Activated CD8-positive, alpha-beta T cell treated with anti-CD3 and anti-CD28 coated beads for 36 hours (primary cell): ENCODE results near the gene GPALPP1. TPM values are rescaled to one million over a fixed set of nuclear protein-coding genes. Genes with fewer than 3 reads are reported as not detected.

Source experiments
- ATAC-seq: fragments of 200-7000 bp; cut with Tn5 transposase; one replicate; pipeline ENCODE4 v1.10.0; 2021; ENCODE audit warnings: mild to moderate bottlenecking, moderate library complexity
- CTCF ChIA-PET: fragments of 350-600 bp; sonication (Branson Sonifier 250); formaldehyde crosslinking; loops from one replicate; lab custom pipeline; 2021; ENCODE audit warnings: antibody characterized with exemption; lab: Charles Lee
- POLR2A ChIA-PET: fragments of 350-600 bp; sonication (Branson Sonifier 250); formaldehyde crosslinking; loops from one replicate; lab custom pipeline; 2021; ENCODE audit warnings: antibody characterized with exemption; lab: Charles Lee
- DNase-seq: peaks from one replicate; pipeline ENCODE4 v3.0.0-alpha.2; 2020
- H3K27ac Mint-ChIP-seq: one replicate; pipeline ENCODE4 v1.8.0; 2021; ENCODE audit warnings: mild to moderate bottlenecking, mixed read lengths
- H3K27me3 Mint-ChIP-seq: one replicate; pipeline ENCODE4 v1.8.0; 2021; ENCODE audit warnings: mixed read lengths
- H3K36me3 Mint-ChIP-seq: one replicate; pipeline ENCODE4 v1.8.0; 2021; ENCODE audit warnings: low read depth, mixed read lengths
- H3K4me1 Mint-ChIP-seq: one replicate; pipeline ENCODE4 v1.8.0; 2021; ENCODE audit warnings: low read depth, mixed read lengths
- H3K4me3 Mint-ChIP-seq: one replicate; pipeline ENCODE4 v1.8.0; 2021; ENCODE audit warnings: mild to moderate bottlenecking, moderate library complexity, mixed read lengths
- H3K9me3 Mint-ChIP-seq: one replicate; pipeline ENCODE4 v1.8.0; 2021; ENCODE audit warnings: mixed read lengths
- intact Hi-C: fragments of 100-400 bp; cut with micrococcal nuclease; formaldehyde crosslinking; loops from one replicate; pipeline ENCODE4 v1.10.0; 2022
- total RNA-seq, 2 experiments: library from RNA; stranded (reverse); gene quantifications; one replicate each; pipeline ENCODE4 v1.2.3, GENCODE V29; 2021
- TF ChIP-seq, protein P1 (sequence below): fragments of 200-600 bp; IDR thresholded peaks from one replicate; pipeline ENCODE4 v1.8.0; 2022; ENCODE audit warnings: antibody characterized with exemption, mild to moderate bottlenecking

The GPALPP1 gene
- total RNA-seq, 2 experiments from 2014 or later = 30.4 to 31.6 TPM

DNA sequence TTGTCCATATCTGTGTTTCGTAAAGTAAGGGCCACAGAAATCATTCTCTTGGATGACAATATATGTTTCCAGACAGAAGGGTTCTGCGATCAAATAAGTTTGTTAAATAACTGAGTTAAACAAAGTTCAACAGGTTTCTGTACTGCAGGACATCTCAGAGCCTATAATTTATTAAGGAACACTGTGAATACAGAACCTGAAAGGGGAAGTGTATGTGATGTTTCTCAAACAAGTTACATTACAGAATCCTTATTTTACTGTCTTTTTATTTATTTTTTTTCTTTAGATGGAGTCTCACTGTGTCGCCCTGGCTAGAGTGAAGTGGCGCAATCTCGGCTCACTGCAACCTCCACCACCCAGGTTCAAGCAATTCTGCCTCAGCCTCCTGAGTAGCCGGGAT is 75.6 kb downstream of the GPALPP1 start:
- no peak for DNase-seq
- Mint-ChIP-seq H3K27ac (no peak overlapping the region), H3K9me3 (no peaks in the 10 kb centered on the region), H3K4me1 (no peaks in the 10 kb centered on the region), H3K36me3 (no peaks in the 10 kb centered on the region), H3K27me3 (peaks cover 26% of the 10 kb centered on the region), H3K4me3 (no peak overlapping the region)
- ATAC-seq = no peak
- ChIA-PET CTCF (no interaction called here), POLR2A (no interaction called here)
- intact Hi-C loops = no loop called here
- TF ChIP-seq, protein P1, sequence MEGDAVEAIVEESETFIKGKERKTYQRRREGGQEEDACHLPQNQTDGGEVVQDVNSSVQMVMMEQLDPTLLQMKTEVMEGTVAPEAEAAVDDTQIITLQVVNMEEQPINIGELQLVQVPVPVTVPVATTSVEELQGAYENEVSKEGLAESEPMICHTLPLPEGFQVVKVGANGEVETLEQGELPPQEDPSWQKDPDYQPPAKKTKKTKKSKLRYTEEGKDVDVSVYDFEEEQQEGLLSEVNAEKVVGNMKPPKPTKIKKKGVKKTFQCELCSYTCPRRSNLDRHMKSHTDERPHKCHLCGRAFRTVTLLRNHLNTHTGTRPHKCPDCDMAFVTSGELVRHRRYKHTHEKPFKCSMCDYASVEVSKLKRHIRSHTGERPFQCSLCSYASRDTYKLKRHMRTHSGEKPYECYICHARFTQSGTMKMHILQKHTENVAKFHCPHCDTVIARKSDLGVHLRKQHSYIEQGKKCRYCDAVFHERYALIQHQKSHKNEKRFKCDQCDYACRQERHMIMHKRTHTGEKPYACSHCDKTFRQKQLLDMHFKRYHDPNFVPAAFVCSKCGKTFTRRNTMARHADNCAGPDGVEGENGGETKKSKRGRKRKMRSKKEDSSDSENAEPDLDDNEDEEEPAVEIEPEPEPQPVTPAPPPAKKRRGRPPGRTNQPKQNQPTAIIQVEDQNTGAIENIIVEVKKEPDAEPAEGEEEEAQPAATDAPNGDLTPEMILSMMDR = no peak

GRCh38 chr13:45068036-45069001 is 79.0 kb downstream of the GPALPP1 start:
- no peak overlapping the region for H3K27ac Mint-ChIP-seq
- H3K4me1 Mint-ChIP-seq = no peaks in the 10 kb centered on the region
- intact Hi-C loops = no loop called here
- ATAC-seq = no peak
- ChIA-PET CTCF (interaction anchor here (1.6 to 2.4 kb wide), 2 partner anchors 22 to 213 kb away, joined by 4 to 9 read pairs; no protein-coding TSS in a partner anchor), POLR2A (interaction anchor here (0.6 to 1.3 kb wide), 2 partner anchors 22 to 33 kb away, joined by 3 read pairs; no protein-coding TSS in a partner anchor)
- H3K4me3 Mint-ChIP-seq = no peak overlapping the region
- TF ChIP-seq, protein P1 = no peak
- no peaks in the 10 kb centered on the region for H3K36me3 Mint-ChIP-seq
- peaks cover 22% of the 10 kb centered on the region for H3K27me3 Mint-ChIP-seq
- H3K9me3 Mint-ChIP-seq = no peaks in the 10 kb centered on the region
- no peak for DNase-seq

GRCh38 chr13:45073809-45074208 is 84.5 kb downstream of the GPALPP1 start:
- TF ChIP-seq, protein P1 = no peak
- Mint-ChIP-seq H3K9me3 (no peaks in the 10 kb centered on the region), H3K27ac (no peak overlapping the region), H3K36me3 (no peaks in the 10 kb centered on the region), H3K27me3 (peaks cover 8% of the 10 kb centered on the region), H3K4me3 (no peak overlapping the region), H3K4me1 (no peaks in the 10 kb centered on the region)
- CTCF ChIA-PET = no interaction called here
- DNase-seq (no peak), ATAC-seq (no peak)
- intact Hi-C loops = no loop called here
- POLR2A ChIA-PET = no interaction called here

- TF ChIP-seq, protein P1 = no peak
- Mint-ChIP-seq H3K4me1 (no peaks in the 10 kb centered on the region), H3K9me3 (no peaks in the 10 kb centered on the region), H3K27me3 (peaks cover 6% of the 10 kb centered on the region), H3K27ac (no peak overlapping the region), H3K4me3 (no peak overlapping the region), H3K36me3 (no peaks in the 10 kb centered on the region)
- DNase-seq (no peak), ATAC-seq (no peak)
- CTCF ChIA-PET = no interaction called here
- intact Hi-C loops = no loop called here
- POLR2A ChIA-PET = no interaction called here
Observed at GRCh38 chr13:45074721-45075120, 85.4 kb downstream of the GPALPP1 start.

DNA sequence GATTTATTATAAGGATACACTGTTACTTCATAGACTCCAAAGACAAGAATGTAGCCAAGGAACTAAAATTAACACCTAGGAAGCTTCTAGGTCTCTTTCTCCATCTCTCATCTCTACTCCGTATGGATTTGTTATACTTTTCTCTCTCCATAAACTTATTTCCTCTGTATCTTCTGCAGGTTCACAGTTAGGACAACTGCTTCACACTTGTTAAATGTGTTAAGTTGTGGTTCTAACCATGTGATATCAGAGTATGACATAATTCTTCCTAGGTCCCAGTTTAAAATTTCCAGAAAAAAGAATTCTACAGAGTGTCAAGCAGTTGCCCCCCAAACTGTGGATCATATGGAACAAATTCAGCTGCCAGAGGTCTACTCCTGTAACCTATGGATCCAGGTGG is 88.7 kb downstream of the GPALPP1 start:
- H3K36me3 Mint-ChIP-seq = no peaks in the 10 kb centered on the region
- TF ChIP-seq, protein P1 = no peak
- DNase-seq (no peak), ATAC-seq (no peak)
- no peak overlapping the region for H3K4me3 Mint-ChIP-seq
- H3K9me3 Mint-ChIP-seq = no peaks in the 10 kb centered on the region
- intact Hi-C loops = no loop called here
- H3K27ac Mint-ChIP-seq = no peak overlapping the region
- peaks cover 8% of the 10 kb centered on the region for H3K27me3 Mint-ChIP-seq
- H3K4me1 Mint-ChIP-seq = peaks cover 4% of the 10 kb centered on the region
- ChIA-PET CTCF (no interaction called here), POLR2A (interaction anchor here (0.6 kb wide), 1 partner anchor 242 kb away, joined by 3 read pairs; no protein-coding TSS in a partner anchor)
